ENCODE measurements around the gene UMPS. TPM values are rescaled to one million over a fixed set of nuclear protein-coding genes. Genes with fewer than 3 reads are reported as not detected.

Gene UMPS
- total RNA-seq, 1 experiment from 2014 or later = 45.4 TPM

DNA sequence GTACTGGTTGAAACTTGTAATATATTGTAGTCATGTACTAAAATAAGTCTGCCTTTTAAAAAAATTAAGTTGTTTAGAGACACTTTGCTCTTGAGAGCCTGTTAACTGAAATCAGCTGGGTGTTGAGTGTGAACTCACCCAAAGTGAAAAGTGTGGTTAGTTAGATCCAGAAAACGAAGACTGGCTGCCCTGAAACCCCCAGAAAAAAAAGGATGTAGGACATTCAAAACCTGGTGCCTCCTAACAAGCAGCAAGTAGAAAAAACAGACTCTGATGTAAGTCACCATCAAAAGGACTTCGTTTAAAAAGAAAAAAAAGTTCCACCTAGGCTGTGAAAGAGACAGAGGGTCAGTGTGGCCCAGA is 40.8 kb downstream of the UMPS start (continued):
- TF ChIP-seq, protein P1, sequence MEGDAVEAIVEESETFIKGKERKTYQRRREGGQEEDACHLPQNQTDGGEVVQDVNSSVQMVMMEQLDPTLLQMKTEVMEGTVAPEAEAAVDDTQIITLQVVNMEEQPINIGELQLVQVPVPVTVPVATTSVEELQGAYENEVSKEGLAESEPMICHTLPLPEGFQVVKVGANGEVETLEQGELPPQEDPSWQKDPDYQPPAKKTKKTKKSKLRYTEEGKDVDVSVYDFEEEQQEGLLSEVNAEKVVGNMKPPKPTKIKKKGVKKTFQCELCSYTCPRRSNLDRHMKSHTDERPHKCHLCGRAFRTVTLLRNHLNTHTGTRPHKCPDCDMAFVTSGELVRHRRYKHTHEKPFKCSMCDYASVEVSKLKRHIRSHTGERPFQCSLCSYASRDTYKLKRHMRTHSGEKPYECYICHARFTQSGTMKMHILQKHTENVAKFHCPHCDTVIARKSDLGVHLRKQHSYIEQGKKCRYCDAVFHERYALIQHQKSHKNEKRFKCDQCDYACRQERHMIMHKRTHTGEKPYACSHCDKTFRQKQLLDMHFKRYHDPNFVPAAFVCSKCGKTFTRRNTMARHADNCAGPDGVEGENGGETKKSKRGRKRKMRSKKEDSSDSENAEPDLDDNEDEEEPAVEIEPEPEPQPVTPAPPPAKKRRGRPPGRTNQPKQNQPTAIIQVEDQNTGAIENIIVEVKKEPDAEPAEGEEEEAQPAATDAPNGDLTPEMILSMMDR (IDR thresholded peaks at IDR 0.05) = no peak
- TF ChIP-seq TCF7 (CRISPR knock-in tag; IDR thresholded peaks at IDR 0.05; ENCODE audit: low read depth) (no peak), ZNF671 (CRISPR knock-in tag; IDR thresholded peaks at IDR 0.05) (no peak), ZNF263 (CRISPR knock-in tag; IDR thresholded peaks at IDR 0.05; ENCODE audit: low read depth) (no peak)
- TF ChIP-seq, protein P2, sequence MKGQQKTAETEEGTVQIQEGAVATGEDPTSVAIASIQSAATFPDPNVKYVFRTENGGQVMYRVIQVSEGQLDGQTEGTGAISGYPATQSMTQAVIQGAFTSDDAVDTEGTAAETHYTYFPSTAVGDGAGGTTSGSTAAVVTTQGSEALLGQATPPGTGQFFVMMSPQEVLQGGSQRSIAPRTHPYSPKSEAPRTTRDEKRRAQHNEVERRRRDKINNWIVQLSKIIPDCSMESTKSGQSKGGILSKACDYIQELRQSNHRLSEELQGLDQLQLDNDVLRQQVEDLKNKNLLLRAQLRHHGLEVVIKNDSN (CRISPR knock-in tag; IDR thresholded peaks at IDR 0.05) = no peak

DNA sequence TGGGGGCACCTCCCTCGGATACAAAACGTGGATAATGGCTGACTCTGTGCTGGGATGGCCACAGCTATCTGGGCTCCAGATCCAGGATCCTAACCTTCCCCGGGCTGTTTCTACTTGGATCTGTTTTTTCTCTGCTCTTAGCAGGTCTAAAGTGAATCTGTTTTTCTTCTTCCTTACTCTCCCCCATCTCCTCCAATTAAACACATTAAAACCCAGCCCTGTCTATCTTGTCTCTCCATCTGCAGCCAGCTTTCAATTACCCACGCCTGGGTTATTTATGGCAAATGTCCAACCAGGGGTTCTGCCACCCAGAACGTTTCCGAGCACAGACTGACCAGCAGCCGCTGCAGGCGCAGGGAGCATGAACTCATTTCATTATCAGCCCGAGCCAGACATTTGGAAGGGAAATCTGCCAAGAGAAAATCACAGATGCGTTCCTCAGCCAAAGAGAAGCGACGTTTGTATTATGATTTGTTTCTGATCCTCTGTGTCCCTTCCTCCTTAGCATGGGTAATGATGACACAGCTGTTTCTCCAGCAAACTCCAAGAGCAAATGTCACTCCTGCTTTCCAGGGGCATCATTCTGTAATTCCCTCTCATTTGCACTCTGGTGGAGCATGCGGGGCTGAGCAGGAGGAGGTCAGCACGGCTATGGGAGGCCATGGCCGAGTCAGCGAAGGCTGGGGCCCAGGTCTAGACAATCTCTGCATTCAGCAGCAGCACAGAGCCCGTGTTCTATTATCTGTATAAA is 42.0 kb downstream of the UMPS start:
- ATAC-seq (no peak), DNase-seq (ENCODE audit: low spot score) (no peak)
- Mint-ChIP-seq H3K36me3 (peaks cover 73% of the 10 kb centered on the region), H3K27me3 (ENCODE audit: low read depth) (no peaks in the 10 kb centered on the region), H3K27ac (peak overlapping the region; percentile 57), H3K9me3 (no peaks in the 10 kb centered on the region), H3K4me3 (no peak overlapping the region), H3K4me1 (peaks cover 32% of the 10 kb centered on the region)
- ChIA-PET CTCF (interaction anchor here (3.5 kb wide), 1 partner anchor 11 kb away, joined by 23 read pairs; no protein-coding TSS in a partner anchor), POLR2A (interaction anchor here (0.8 kb wide), 1 partner anchor 54 kb away, joined by 4 read pairs; no protein-coding TSS in a partner anchor)
- TF ChIP-seq, protein P3, sequence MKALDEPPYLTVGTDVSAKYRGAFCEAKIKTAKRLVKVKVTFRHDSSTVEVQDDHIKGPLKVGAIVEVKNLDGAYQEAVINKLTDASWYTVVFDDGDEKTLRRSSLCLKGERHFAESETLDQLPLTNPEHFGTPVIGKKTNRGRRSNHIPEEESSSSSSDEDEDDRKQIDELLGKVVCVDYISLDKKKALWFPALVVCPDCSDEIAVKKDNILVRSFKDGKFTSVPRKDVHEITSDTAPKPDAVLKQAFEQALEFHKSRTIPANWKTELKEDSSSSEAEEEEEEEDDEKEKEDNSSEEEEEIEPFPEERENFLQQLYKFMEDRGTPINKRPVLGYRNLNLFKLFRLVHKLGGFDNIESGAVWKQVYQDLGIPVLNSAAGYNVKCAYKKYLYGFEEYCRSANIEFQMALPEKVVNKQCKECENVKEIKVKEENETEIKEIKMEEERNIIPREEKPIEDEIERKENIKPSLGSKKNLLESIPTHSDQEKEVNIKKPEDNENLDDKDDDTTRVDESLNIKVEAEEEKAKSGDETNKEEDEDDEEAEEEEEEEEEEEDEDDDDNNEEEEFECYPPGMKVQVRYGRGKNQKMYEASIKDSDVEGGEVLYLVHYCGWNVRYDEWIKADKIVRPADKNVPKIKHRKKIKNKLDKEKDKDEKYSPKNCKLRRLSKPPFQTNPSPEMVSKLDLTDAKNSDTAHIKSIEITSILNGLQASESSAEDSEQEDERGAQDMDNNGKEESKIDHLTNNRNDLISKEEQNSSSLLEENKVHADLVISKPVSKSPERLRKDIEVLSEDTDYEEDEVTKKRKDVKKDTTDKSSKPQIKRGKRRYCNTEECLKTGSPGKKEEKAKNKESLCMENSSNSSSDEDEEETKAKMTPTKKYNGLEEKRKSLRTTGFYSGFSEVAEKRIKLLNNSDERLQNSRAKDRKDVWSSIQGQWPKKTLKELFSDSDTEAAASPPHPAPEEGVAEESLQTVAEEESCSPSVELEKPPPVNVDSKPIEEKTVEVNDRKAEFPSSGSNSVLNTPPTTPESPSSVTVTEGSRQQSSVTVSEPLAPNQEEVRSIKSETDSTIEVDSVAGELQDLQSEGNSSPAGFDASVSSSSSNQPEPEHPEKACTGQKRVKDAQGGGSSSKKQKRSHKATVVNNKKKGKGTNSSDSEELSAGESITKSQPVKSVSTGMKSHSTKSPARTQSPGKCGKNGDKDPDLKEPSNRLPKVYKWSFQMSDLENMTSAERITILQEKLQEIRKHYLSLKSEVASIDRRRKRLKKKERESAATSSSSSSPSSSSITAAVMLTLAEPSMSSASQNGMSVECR (CRISPR knock-in tag; IDR thresholded peaks at IDR 0.05; ENCODE audit: borderline replicate concordance) = no peak
- TF ChIP-seq, protein P4, sequence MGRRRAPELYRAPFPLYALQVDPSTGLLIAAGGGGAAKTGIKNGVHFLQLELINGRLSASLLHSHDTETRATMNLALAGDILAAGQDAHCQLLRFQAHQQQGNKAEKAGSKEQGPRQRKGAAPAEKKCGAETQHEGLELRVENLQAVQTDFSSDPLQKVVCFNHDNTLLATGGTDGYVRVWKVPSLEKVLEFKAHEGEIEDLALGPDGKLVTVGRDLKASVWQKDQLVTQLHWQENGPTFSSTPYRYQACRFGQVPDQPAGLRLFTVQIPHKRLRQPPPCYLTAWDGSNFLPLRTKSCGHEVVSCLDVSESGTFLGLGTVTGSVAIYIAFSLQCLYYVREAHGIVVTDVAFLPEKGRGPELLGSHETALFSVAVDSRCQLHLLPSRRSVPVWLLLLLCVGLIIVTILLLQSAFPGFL (CRISPR knock-in tag; IDR thresholded peaks at IDR 0.05; ENCODE audit: borderline replicate concordance) = no peak
- TF ChIP-seq, protein P5, sequence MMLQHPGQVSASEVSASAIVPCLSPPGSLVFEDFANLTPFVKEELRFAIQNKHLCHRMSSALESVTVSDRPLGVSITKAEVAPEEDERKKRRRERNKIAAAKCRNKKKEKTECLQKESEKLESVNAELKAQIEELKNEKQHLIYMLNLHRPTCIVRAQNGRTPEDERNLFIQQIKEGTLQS (CRISPR knock-in tag; conservative IDR thresholded peaks at IDR 0.05) = no peak

DNA sequence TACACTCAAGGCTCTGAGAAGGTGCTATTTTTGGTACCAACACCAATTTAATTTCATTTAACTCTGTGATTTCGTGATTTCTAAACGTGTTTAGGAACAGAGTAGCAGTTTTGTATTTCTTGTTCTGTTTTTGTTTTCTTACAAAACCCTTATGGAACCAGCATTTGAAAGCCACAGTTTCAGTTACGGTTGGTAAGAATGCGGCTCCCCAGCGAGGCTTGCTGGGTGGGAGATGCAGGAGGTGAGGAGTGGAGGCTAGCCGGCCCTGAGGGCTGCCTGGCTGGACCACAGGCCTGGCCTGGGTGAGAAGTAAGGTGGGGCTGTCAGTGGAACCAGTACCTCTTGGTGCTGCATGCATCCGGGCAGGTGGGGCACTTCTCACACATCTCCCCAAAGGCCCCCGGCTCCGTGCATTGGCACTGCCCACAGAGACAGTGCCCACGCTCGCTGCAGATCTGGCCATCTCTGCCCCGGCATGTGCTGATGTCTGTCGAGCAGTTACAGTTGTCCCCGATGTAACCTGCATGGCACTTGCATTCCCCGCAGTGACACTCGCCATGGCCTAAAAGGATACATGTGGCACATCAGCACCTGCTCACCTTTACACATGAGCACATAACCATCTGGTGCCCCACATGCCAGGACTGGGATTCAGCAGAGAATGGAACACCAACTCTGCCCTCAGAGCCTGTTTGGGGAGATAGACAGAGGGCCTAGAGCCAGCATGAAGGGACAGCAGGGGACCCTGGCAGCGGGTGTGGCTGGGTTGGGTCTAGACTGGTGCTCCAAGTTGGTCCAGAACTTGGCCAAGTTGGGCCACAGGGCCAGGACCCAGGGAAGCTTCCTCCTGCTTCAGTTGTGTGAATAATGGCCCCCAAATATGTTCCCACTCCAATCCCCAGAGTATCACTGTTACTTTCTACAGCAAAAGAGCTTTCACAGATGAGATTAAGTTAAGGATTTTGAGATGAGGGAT is 43.4 kb downstream of the UMPS start:
- CTCF ChIA-PET = interaction anchor here (0.6 to 1.6 kb wide), 7 partner anchors 12 to 193 kb away, joined by 3 to 13 read pairs (median 3); no protein-coding TSS in a partner anchor
- Mint-ChIP-seq H3K9me3 (no peaks in the 10 kb centered on the region), H3K27me3 (ENCODE audit: low read depth) (no peaks in the 10 kb centered on the region), H3K4me1 (peaks cover 42% of the 10 kb centered on the region), H3K36me3 (peaks cover 71% of the 10 kb centered on the region), H3K27ac (peak overlapping the region; percentile 89), H3K4me3 (no peak overlapping the region)
- POLR2A ChIA-PET = interaction anchor here (0.7 kb wide), 1 partner anchor 14 kb away, joined by 3 read pairs; no protein-coding TSS in a partner anchor
- DNase-seq (ENCODE audit: low spot score) = no peak
- no peak for ATAC-seq
- TF ChIP-seq, protein P6, sequence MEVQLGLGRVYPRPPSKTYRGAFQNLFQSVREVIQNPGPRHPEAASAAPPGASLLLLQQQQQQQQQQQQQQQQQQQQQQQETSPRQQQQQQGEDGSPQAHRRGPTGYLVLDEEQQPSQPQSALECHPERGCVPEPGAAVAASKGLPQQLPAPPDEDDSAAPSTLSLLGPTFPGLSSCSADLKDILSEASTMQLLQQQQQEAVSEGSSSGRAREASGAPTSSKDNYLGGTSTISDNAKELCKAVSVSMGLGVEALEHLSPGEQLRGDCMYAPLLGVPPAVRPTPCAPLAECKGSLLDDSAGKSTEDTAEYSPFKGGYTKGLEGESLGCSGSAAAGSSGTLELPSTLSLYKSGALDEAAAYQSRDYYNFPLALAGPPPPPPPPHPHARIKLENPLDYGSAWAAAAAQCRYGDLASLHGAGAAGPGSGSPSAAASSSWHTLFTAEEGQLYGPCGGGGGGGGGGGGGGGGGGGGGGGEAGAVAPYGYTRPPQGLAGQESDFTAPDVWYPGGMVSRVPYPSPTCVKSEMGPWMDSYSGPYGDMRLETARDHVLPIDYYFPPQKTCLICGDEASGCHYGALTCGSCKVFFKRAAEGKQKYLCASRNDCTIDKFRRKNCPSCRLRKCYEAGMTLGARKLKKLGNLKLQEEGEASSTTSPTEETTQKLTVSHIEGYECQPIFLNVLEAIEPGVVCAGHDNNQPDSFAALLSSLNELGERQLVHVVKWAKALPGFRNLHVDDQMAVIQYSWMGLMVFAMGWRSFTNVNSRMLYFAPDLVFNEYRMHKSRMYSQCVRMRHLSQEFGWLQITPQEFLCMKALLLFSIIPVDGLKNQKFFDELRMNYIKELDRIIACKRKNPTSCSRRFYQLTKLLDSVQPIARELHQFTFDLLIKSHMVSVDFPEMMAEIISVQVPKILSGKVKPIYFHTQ (CRISPR knock-in tag; IDR thresholded peaks at IDR 0.05) = no peak
- TF ChIP-seq ZNF138 (CRISPR knock-in tag; conservative IDR thresholded peaks at IDR 0.05) = no peak
- no peak for TF ChIP-seq MXD4 (CRISPR knock-in tag; IDR thresholded peaks at IDR 0.05; ENCODE audit: borderline replicate concordance)
- TF ChIP-seq, protein P5 (CRISPR knock-in tag; conservative IDR thresholded peaks at IDR 0.05) = no peak
- no peak for TF ChIP-seq ESRRA (CRISPR knock-in tag; IDR thresholded peaks at IDR 0.05; ENCODE audit: borderline replicate concordance)
- TF ChIP-seq, protein P7, sequence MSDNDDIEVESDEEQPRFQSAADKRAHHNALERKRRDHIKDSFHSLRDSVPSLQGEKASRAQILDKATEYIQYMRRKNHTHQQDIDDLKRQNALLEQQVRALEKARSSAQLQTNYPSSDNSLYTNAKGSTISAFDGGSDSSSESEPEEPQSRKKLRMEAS (CRISPR knock-in tag; IDR thresholded peaks at IDR 0.05) = no peak

Measured in WTC11 (cell line).